Glutamatergic neuron (in vitro differentiated cells): ENCODE results near the gene GREB1L. TPM values are rescaled to one million over a fixed set of nuclear protein-coding genes. Genes with fewer than 3 reads are reported as not detected.

ENCODE experiments used
- DNase-seq: peaks from one replicate; pipeline ENCODE4 v3.0.0; 2022
- H3K27ac Mint-ChIP-seq: one replicate; pipeline ENCODE4 v1.8.0; 2020; ENCODE audit warnings: mild to moderate bottlenecking, mixed read lengths, inconsistent platforms; ENCODE audit not compliant: unreplicated experiment
- H3K27me3 Mint-ChIP-seq: one replicate; pipeline ENCODE4 v1.8.0; 2020; ENCODE audit warnings: mild to moderate bottlenecking, moderate library complexity, mixed read lengths, inconsistent platforms; ENCODE audit not compliant: unreplicated experiment
- H3K36me3 Mint-ChIP-seq: one replicate; pipeline ENCODE4 v1.8.0; 2020; ENCODE audit warnings: mild to moderate bottlenecking, mixed read lengths, inconsistent platforms; ENCODE audit not compliant: unreplicated experiment
- H3K4me1 Mint-ChIP-seq: one replicate; pipeline ENCODE4 v1.8.0; 2020; ENCODE audit warnings: mild to moderate bottlenecking, low read depth, mixed read lengths, inconsistent platforms; ENCODE audit not compliant: unreplicated experiment
- H3K4me3 Mint-ChIP-seq: one replicate; pipeline ENCODE4 v1.8.0; 2020; ENCODE audit warnings: mild to moderate bottlenecking, mixed read lengths, inconsistent platforms; ENCODE audit not compliant: unreplicated experiment
- H3K9me3 Mint-ChIP-seq: one replicate; pipeline ENCODE4 v1.8.0; 2020; ENCODE audit warnings: mild to moderate bottlenecking, moderate library complexity, mixed read lengths, inconsistent platforms; ENCODE audit not compliant: unreplicated experiment
- CTCF ChIP-seq: fragments of 200-600 bp; sonication (generic); IDR thresholded peaks from one replicate; pipeline ENCODE4 v1.5.0; 2021; ENCODE audit not compliant: partially characterized antibody, unreplicated experiment
- total RNA-seq: library from RNA; stranded (reverse); fragmentation: NEBNext Ultra II Directional; extraction: Animal tissue kit (Norgen Biotek cat#: 25700); gene quantifications from one replicate; pipeline ENCODE4 v1.2.1, GENCODE V29; 2021; ENCODE audit not compliant: unreplicated experiment

Gene GREB1L
- total RNA-seq, 1 donor from 2014 or later: 154 TPM

GRCh38 chr18:21443776-21444464 is 201.9 kb downstream of the GREB1L start:
- no peaks in the 10 kb centered on the region for H3K9me3 Mint-ChIP-seq
- no peak overlapping the region for H3K27ac Mint-ChIP-seq
- no peaks in the 10 kb centered on the region for H3K4me1 Mint-ChIP-seq
- peaks cover 3% of the 10 kb centered on the region for H3K27me3 Mint-ChIP-seq
- no peak overlapping the region for H3K4me3 Mint-ChIP-seq
- DNase-seq: no peak
- peaks cover 12% of the 10 kb centered on the region for H3K36me3 Mint-ChIP-seq
- TF ChIP-seq CTCF: no peak

GRCh38 chr18:21444465-21445212 is 202.6 kb downstream of the GREB1L start:
- no peaks in the 10 kb centered on the region for H3K9me3 Mint-ChIP-seq

GRCh38 chr18:21448299-21448698 is 206.3 kb downstream of the GREB1L start:
- H3K9me3 Mint-ChIP-seq: no peaks in the 10 kb centered on the region
- H3K27me3 Mint-ChIP-seq: peaks cover 3% of the 10 kb centered on the region
- H3K4me1 Mint-ChIP-seq: no peaks in the 10 kb centered on the region
- no peak for TF ChIP-seq CTCF
- no peaks in the 10 kb centered on the region for H3K36me3 Mint-ChIP-seq
- DNase-seq: no peak
- H3K4me3 Mint-ChIP-seq: no peak overlapping the region
- no peak overlapping the region for H3K27ac Mint-ChIP-seq

More at GRCh38 chr18:21444465-21445212, 202.6 kb downstream of the GREB1L start:
- Mint-ChIP-seq H3K4me1 (no peaks in the 10 kb centered on the region), H3K4me3 (no peak overlapping the region), H3K27me3 (peaks cover 3% of the 10 kb centered on the region), H3K36me3 (peaks cover 12% of the 10 kb centered on the region), H3K27ac (no peak overlapping the region)
- TF ChIP-seq CTCF: peak; percentile 54
- DNase-seq: no peak

GRCh38 chr18:21449367-21450290 is 207.6 kb downstream of the GREB1L start:
- Mint-ChIP-seq H3K4me3 (no peak overlapping the region), H3K36me3 (no peaks in the 10 kb centered on the region), H3K9me3 (no peaks in the 10 kb centered on the region), H3K4me1 (no peaks in the 10 kb centered on the region), H3K27me3 (peaks cover 3% of the 10 kb centered on the region), H3K27ac (no peak overlapping the region)
- TF ChIP-seq CTCF: no peak
- no peak for DNase-seq
